ENCODE data around the gene LRRC53. TPM values are rescaled to one million over a fixed set of nuclear protein-coding genes. Genes with fewer than 3 reads are reported as not detected.

LRRC53 gene
- total and polyA plus RNA-seq, 2 of the 4 experiments (the other 2 are of a cell fraction) = not detected

- BruUV-seq (replicated peaks) = no TSS peak
- in situ Hi-C loops (cut with MboI; ENCODE audit: low sequenced_read_pairs) = no loop called here
- dilution Hi-C loops (cut with HindIII; ENCODE audit: low sequenced_read_pairs, unreplicated experiment) = no loop called here
Measured at GRCh38 chr1:74452035-74452434, 60.4 kb downstream of the LRRC53 start.

More at GRCh38 chr1:74452035-74452434, 60.4 kb downstream of the LRRC53 start:
- WGBS, 2 experiments (ENCODE audit: extremely low coverage in 2 of 2, insufficient read length in 1 of 2) = no CpG with 5 or more reads among the region's 1 CpG
- no peak overlapping the region for H4K5ac ChIP-seq (ENCODE audit: low read depth, low read length)
- no peaks in the 10 kb centered on the region for H3K9me1 ChIP-seq (ENCODE audit: insufficient read depth, low read length)
- ChIA-PET CTCF (no interaction called here), POLR2A (ENCODE audit: unreplicated experiment) (no interaction called here)
- no peaks in the 10 kb centered on the region for H3K4me1 ChIP-seq (ENCODE audit: control insufficient read depth, insufficient read depth, low read length)
- H4K8ac ChIP-seq (ENCODE audit: low read depth in 2 of 2, low read length in 2 of 2) = no peak overlapping the region
- H3K4me2 ChIP-seq (ENCODE audit: low read depth, low read length) = no peak overlapping the region
- no peak for ATAC-seq (ENCODE audit: low read depth)
- intact Hi-C loops (cut with micrococcal nuclease) = no loop called here
- TF ChIP-seq CTCF (conservative IDR thresholded peaks at IDR 0.05; ENCODE audit: low read depth, low read length) (no peak), ELK1 (IDR thresholded peaks at IDR 0.05; ENCODE audit: borderline replicate concordance, low read depth, low read length) (no peak), MAFK (IDR thresholded peaks at IDR 0.05; ENCODE audit: low read depth, low read length) (peak; percentile 57), BHLHE40 (IDR thresholded peaks at IDR 0.05; ENCODE audit: low read depth, low read length) (no peak)
- no peak overlapping the region for H3K56ac ChIP-seq (ENCODE audit: extremely low read depth, insufficient read depth, low read length)
- no peak overlapping the region for H3K4ac ChIP-seq (ENCODE audit: low read depth, low read length)
- no peak overlapping the region for H3K23ac ChIP-seq (ENCODE audit: low read depth, low read length)
- H3K79me1 ChIP-seq (ENCODE audit: low read depth in 1 of 2, low read length in 2 of 2) = no peaks in the 10 kb centered on the region
- no peaks in the 10 kb centered on the region; the same call in 1 of the 2 replicates for H3K9me3 ChIP-seq (ENCODE audit: control insufficient read depth, insufficient read depth, low read length)
- H2BK15ac ChIP-seq (ENCODE audit: low read depth, low read length) = no peak overlapping the region
- no peak overlapping the region for H2AK9ac ChIP-seq (replicated peaks; ENCODE audit: low read depth, low read length, poor library complexity)
- no peak overlapping the region for H2AK5ac ChIP-seq (ENCODE audit: low read depth, low read length)
- no peak for DNase-seq
- no peaks in the 10 kb centered on the region for H4K20me1 ChIP-seq (ENCODE audit: insufficient read depth, low read length)
- H2BK5ac ChIP-seq (ENCODE audit: low read depth, low read length, poor library complexity, severe bottlenecking) = no peak overlapping the region
- H2BK20ac ChIP-seq (ENCODE audit: low read depth, low read length) = no peak overlapping the region
- no peak overlapping the region for H2AFZ ChIP-seq (replicated peaks; ENCODE audit: low read length, poor library complexity)
- H3K27ac ChIP-seq (ENCODE audit: insufficient read depth, low read length) = no peak overlapping the region
- no peak overlapping the region for H3K18ac ChIP-seq (ENCODE audit: low read depth, low read length)
- no peak overlapping the region for H3K14ac ChIP-seq (replicated peaks; ENCODE audit: low read depth, low read length)
- H3K27me3 ChIP-seq (ENCODE audit: control insufficient read depth, insufficient read depth, low read length) = no peaks in the 10 kb centered on the region
- H3K36me3 ChIP-seq (ENCODE audit: control insufficient read depth, insufficient read depth, low read length) = no peaks in the 10 kb centered on the region
- H4K91ac ChIP-seq (ENCODE audit: insufficient read depth, low read depth, low read length) = no peak overlapping the region
- H3K4me3 ChIP-seq (ENCODE audit: insufficient read depth, low read depth, low read length) = no peak overlapping the region
- no peak overlapping the region for H3K9ac ChIP-seq (ENCODE audit: low read depth, low read length)
- H2BK120ac ChIP-seq (ENCODE audit: low read depth, low read length) = no peak overlapping the region
